ENCODE results near the gene PPM1D.
A peak's percentile ranks its signal among the peaks of the same experiment; 100 is the strongest.
"Not testable (repeated sequence)": the region's sequence is repeated elsewhere in the genome, so short reads cannot be mapped to it uniquely, and the experiment has no call there.

PPM1D gene

DNA sequence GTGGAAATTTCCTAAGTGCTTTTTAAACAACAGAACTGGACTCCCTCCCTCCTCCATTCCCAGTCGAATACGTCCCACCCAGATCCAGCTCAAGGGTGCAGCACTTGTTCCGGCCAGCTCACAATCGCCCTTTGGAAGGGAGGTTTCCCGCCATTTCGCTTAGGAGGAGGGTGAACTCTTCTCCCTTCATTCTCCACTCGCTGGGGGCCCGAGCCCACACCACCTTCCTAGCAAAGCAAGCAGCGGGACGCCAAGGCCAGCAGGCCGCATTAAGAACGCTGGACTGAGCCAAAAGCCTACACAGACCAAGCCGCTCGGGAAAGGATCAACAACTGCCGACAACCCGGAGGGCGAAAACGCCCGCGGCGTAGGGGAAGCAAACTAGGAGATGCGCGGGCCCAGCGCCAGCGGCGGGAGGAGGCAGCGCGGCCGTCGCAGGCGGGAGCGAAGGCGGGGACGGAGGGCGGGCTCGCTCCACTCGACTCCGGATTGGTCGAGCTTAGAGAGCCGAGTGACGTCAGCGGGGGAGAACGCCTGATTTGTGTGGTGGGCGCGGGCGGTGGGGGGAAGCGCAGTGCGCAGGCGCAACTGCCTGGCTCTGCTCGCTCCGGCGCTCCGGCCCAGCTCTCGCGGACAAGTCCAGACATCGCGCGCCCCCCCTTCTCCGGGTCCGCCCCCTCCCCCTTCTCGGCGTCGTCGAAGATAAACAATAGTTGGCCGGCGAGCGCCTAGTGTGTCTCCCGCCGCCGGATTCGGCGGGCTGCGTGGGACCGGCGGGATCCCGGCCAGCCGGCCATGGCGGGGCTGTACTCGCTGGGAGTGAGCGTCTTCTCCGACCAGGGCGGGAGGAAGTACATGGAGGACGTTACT, at the start of gene PPM1D:
TSS of gene PPM1D (plus strand) at position 574 of the 870 bp plus-strand sequence. CDS start at position 796, 222 bp downstream.
- DNase-seq, result peak; percentile 99

DNA sequence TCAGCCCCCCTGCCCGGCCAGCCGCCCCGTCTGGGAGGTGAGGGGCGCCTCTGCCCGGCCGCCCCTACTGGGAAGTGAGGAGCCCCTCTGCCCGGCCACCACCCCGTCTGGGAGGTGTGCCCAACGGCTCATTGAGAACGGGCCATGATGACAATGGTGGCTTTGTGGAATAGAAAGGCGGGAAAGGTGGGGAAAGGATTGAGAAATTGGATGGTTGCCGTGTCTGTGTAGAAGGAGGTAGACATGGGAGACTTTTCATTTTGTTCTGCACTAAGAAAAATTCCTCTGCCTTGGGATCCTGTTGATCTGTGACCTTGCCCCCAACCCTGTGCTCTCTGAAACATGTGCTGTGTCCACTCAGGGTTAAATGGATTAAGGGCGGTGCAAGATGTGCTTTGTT, 47.7 kb upstream of the PPM1D start:
- DNase-seq, result not testable (repeated sequence)

DNA sequence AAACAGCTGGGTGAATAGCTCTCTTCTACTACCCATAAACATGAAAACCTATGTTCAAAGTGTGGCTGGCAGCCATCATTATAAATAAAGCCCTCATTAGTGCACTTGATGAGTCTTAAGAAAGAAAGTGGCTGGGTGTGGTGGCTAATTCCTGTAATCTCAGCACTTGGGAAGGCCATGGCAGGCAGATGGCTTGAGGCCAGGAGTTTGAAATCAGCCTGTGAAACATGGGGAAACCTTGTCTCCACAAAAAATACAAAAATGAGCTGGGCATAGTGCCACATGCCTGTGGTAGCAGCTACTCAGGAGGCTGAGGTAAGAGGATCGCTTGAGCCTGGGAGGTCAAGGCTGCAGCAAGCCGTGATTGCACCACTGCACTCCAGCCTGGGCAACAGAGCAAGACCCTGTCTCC, 45.6 kb upstream of the PPM1D start:
- no peak for DNase-seq

DNA sequence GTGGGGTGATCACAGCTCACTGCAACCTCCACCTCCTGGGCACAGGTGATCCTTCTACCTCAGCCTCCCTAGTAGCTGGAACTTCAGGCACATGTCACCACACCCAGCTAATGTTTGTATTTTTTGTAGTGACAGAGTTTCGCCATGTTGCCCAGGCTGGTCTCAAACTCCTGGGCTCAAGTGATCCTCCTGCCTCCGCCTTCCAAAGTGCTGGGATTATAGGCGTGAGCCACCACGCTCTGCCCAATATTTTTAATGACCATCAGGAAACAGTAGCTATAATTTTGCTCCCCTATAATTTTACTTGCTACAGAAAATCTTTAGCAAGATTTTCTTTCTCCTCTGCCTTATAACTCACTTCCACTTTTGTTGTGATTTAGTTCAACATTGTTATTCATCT, 44.2 kb upstream of the PPM1D start:
- no peak for DNase-seq

DNA sequence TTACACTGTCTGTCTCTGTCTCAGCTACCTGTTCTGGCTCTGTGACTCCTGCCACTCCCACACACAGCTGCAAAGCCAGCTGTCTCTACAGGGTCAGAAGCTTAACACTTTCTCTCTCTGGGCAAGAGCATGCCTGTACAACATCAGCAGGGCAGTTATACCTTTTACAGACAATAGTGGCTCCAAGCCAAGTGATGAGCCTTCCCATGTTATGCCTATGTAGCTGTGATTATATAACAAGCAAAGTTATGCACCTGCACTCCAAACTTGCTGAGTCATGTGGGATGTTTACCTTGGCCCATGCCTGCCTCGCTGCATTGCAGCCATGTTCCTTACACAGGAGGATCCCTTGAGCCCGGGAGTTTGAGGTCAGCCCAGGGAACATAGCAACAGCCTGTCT, 42.2 kb upstream of the PPM1D start:
- no peak for DNase-seq

DNA sequence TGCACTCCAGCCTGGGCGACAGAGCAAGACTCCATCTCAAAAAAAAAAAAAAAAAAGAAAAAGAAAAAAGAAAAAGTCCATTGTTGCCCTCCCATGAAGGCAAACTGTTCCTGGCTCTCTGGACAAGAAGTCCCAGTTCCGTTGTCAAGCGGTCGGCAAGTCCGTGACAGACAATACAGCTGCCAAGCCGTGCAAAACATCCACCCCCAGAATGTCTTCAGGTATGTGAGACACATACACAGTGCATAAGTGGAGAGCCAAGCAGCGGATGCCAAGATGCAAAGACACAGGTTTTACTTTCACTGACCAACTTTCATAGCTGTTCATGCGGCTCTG, 40.4 kb upstream of the PPM1D start:
- no peak for DNase-seq

DNA sequence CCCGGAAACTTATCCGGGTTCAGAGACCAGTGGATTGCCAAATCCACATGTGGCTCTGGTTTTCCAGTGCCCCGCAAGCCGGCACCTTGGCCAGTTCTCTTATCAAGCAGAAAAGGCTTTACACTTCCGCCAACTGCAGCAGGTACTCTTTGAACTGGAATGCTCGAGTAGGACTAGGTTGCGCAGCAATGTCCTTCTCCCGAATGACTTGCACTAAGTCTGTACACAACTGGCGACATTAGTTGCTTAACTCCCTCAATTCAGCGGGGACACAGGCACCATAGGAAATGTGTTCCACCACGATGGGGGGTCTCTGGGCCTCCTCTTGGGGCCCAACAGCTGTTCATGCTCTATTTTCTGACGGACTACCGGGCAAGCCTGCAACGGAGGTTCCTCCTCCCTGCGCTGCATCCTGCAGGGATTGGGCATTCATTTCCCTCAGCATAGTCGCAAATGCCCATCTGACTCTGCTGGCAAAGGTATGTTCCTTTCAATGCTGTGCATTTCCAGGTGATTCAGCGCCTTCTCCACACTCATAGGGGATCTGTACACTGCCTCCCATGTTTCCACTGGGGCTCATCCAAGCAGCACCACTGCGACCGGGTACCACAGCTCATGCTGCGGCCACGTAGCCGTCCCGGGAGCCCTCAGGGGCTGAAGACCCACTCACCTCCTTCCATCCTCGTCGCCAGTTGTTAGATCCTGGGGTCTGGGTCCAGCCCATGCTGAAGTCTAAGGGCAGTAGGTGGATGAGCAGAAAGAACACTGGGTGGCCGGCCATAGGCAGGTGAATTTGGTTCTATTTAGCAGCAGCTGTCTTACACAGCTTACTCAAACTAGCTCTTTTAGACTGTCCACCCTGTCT, 39.8 kb upstream of the PPM1D start:
- DNase-seq, result no peak

DNA sequence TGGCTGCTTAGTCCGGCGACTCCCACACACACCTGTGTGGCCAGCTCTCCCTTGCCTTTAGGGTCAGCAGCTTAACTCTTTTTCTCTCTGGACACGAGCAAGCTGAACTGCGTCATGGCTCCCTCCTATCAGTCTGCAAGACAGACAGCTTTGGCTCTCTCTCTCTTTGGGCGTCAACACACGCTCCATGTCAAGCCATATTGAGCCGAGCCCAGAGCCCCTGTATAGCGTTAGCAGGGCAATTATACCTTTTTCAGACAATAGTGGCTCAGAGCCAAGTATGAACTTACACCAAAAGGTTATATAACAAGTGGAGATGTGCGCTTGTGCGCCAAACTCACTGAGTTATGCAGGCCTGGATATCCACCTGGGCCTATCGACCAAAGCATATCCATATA, 39.1 kb upstream of the PPM1D start:
- no peak for DNase-seq

DNA sequence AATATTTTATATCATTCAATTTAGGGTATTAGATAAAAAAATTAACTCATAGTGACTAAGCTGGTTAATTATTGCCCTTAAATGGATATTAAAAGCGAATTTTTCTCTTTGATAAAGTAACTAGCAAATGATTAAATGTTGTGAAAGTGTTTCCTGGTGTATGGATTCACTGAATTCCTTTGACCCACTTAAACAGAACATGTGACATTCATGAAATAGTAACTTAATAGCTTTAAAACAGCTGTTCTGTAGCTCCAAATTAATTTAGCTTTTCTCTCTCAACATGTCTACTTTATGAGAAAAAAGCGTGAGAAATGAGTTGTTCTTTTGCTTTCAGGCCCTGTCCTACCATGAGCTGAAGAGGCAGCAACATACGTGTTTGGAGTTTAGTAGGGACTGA, 37.6 kb upstream of the PPM1D start:
- no peak for DNase-seq

DNA sequence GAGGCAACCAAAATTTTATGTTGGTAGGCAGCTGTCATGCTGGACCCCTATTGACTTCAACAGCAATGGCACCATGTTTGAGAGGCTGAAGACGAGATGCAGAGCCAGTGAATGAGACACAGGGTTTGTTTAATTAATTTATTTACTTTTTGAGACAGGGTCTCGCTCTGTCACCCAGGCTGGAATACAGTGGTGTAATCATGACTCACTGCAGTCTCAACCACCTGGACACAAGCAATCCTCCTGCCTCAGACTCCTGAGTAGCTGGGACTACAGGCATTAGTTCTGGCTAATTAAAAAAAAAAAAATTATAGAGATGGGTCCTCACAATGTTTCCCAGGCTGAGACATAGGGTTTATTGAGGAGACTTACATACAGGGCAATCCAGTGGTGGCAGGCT, 36.2 kb upstream of the PPM1D start:
- DNase-seq, result no peak

DNA sequence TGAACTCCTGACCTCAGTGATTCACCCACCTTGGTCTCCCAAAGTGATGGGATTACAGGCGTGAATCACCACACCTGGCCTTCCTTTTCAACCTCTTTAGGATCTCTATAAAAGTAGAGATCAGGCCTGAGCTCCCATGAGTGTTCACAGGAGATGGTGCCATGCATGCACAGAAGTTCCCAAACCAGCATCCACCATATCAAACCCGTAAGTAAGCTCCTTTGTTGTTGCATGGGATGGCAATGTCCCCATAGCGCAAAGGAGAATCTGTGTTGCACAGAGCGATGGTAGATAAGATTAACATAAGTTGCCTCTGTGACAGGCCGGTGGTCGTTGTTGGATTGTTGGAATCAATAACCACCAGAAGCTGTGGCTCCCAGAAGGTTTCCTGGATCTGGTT, 34.8 kb upstream of the PPM1D start:
- no peak for DNase-seq

DNA sequence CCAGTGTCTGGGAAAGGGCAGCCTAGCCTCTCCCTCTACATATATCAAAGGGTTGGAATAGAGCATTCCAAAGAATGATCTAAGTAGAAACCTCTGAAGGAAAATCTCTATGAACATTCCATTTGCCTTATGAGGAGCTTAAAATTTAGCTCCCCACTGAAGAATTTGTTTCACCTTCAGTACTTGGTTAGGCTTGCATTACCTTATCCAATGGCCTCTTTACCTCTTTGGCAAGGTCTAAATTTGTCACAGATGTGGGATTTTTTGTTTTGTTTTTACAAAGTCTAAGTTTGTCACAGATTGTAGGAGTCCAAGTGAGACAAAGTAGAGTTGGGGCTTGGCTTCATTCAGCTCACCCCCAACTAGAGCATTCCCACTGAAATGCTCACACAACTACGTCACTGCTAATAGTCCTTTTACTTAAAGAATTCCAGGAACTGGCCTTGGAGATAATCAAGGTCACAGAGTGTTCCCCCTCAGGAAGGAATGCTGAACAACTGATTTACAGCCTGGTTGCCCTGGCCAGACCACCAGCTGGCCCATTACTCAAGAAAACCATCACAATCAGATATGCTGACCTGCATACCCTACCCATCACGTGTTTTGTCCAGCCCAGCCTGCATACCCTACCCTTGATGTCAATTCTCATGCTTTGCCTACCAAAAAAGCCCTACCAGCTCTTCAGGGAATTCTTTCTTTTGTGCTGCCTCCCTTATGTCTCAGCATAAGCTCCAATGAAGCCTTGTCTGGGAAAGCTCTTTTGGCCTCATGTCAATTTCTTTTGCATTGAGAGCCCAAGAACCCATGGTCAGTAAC, 26.5 kb upstream of the PPM1D start:
- DNase-seq, result no peak

DNA sequence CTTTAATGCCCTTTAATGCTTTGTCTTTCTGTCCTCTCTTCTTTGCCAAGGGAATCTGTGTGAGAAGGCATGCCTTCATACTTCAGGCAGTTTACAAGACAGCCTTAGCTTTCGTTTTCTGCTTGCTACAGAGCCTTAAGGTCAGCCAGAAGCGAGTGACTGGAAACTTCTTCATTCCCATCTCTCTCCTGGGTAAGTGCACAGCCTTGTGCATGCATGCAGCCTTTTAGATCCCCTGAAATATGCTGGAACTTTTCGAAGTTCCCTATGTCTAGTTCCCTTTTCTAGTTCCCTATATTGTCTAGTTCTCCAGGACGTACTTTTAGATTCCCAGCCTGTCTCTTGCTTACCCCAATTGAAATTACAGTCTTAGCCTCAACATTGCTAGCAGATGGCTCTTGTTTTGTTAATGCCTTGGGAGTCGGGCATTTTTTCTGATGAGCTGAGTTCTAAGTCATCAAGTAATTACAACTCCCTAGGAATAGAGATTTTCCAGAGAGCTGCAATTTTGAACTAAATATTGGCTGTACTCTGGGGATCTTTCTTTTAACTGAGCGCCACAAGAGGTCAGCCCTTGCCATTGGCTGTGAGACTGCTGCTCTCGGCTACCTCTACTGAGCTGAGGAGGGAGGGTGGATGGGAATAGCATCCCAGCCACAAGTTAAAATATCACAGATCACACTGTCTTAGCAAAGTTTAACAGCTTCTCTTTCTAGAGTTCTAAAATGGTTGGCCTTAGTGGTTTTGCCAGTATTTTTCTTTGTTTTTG, 22.7 kb upstream of the PPM1D start:
- peak; percentile 19 for DNase-seq

DNA sequence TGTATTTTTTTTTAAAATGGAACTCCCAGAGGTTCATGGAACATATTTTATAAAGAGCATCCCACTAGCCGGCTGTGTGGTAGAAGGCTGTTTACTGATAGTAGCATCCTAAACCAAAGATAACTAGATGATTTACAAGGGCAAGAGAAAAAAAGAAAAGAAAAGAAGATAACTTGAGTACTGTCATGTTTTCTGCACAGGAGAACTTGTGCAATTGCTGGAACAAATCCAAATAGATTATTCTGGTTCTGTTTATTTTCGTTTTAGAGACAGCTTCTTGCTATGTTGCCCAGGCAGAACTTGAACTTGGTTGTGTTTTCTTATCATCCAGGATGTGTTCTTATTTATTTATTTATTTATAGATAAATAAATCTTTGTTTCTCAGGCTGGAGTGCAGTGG, 20.9 kb upstream of the PPM1D start:
- no peak for DNase-seq

DNA sequence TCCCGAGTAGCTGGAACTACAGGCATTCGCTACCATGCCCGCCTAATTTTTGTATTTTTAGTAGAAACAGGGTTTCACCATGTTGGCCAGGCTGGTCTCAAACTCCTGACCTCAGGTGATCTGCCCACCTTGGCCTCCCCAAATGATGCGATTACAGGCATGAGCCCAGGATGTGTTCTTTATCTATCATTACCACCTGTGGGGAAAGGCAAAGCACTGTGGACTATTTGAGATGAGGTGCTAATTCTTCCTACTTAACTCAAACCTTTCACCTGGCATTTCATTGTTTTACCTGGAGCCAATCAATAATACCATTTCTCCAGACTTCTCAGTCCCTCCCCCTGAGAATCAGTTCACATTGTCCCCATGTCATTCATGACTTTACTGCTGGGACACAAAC, 20.4 kb upstream of the PPM1D start:
- no peak for DNase-seq

DNA sequence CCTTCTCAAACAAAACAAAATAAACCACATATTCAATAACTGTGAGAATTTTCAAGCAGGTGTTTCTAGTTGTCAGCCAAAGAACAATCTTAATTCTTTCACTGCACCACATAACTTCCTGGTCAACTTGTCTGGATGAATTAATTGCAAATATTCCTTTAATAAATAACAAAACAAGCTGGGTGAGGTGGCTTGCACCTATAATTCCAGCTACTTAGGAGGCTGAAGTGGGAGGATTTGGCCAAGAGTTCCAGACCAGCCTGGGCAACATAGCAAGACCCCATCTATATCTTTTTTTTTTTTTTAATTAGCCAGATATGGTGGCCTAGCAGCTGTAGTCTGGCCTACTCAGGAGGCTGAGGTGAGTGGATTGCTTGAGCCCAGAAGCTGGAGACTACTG, 17.0 kb upstream of the PPM1D start:
- DNase-seq, result no peak

DNA sequence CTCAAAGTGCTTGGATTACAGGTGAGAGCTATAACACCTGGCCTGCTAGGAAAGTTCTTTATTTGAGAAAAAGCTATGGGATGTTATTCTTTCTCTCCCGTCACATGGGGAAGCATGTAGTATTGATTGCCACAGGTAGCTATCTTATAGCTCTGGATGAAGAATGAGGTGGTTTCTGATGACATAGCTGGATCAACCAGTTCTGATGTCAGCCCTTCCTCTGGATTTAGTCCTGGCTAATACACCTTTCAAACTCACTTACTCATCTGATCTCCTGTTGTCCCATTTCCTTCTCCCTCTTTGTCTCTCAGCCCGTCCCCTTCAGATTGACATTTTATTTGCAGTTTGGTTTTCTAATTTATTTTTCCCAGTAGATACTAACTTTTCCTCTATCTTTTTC, 14.1 kb upstream of the PPM1D start:
- no peak for DNase-seq

DNA sequence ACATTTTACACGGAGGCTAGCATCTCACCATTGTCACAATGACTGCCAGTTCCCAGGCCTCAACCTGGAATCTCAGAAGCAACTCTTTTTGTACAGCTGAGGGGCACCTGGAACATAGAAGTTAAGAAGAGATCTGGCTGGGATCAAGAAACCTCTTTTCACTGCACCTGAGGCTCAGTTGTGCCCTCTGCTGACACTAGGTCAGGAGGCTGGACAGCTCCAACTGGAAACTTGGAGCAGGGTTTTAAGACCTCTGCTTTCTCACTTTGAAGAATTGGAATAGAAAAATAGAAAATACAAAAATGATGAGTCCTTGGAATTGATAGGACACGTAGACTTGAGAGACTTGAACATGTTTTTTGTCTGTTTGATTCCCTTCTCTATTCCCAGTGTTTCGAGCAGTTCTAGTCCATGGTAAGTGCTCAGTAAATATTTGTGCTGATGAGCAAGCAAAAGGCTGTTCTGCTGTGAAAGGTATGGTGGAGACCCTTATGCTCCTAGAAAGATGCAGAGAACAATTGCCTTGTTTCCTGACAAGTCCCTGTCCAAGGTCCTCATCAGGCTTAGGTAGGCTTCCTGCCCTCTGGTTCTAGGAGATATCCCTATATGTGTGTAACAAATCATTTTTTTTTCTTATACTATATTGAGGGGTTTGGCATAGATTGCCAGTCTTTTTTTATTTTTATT, 13.6 kb upstream of the PPM1D start:
- DNase-seq, result peak; percentile 3

DNA sequence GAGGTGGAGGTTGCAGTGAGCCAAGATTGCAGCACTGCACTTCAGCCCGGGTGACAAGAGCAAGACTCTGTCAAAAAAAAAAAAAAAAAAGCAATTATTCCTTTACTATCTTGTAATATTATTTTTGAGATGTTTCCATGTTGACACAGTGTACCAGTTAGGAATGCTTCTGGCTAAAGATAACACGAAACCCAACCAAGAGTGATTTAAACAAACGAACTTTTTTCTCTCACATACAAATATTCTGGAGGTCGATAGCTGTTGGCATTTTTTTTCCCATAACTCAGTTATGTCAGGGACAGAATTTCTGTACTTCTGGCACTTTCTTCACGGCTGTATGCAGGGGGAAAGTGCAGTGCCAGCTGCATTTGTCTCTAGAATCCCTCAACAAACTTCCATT, 9.9 kb upstream of the PPM1D start:
- no peak for DNase-seq

DNA sequence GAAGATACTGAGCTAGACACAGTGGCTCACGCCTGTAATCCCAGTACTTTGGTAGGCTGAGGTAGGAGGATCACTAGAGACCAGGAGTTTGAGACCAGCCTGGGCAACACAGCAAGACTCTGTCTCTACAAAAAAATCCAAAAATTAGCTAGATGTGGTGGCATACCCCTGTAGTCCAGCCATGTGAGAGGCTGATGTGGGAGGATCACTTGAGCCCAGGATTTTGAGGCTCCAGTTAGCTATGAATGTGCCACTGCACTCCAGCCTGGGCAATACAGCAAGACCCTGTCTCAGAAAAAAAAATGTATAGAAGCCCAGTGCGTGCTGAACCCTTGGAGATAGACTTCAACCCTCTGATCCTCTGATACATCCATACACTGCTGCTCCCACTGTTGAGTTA, 7.2 kb upstream of the PPM1D start:
- DNase-seq, result no peak

DNA sequence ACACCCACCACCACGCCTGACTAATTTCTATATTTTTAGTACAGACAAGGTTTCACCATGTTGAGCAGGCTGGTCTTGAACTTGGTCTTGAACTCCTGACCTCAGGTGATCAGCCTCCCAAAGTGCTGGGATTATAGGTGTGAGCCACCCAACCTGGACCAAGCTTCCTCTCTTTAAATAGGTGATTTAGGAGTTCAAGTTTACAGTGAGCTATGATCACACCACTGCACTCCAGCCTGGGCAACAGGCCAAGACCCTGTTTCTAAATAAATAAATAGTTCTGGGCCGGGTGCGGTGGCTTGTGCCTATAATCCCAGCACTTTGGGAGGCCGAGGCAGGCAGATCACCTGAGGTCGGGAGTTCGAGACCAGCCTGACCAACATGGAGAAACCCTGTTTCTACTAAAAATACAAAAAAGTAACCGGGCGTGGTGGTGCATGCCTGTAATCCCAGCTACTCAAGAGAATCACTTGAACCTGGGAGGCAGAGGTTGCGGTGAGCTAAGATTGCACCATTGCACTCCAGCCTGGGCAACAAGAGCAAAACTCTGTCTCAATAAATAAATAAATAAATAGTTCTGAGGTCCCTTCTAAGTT, 6.5 kb upstream of the PPM1D start:
- not testable (repeated sequence) for DNase-seq
